ENCODE data around the gene ECE2. TPM values are rescaled to one million over a fixed set of nuclear protein-coding genes. Genes with fewer than 3 reads are reported as not detected.

ECE2 gene
- total RNA-seq, 1 donor from 2014 or later: not detected

GRCh38 chr3:184308744-184309143 lies 32.9 kb downstream of the ECE2 start:
- H3K36me3 Mint-ChIP-seq (ENCODE audit: insufficient read depth): peaks cover 36% of the 10 kb centered on the region
- H3K27me3 Mint-ChIP-seq: no peaks in the 10 kb centered on the region
- H3K9me3 Mint-ChIP-seq (ENCODE audit: low read depth): no peaks in the 10 kb centered on the region
- no peak overlapping the region for H3K27ac Mint-ChIP-seq
- no peak overlapping the region for H3K4me3 Mint-ChIP-seq (ENCODE audit: low read depth)
- H3K4me1 Mint-ChIP-seq (ENCODE audit: low read depth): no peaks in the 10 kb centered on the region
- DNase-seq (ENCODE audit: low spot score, unreplicated experiment): no peak
- no peak for TF ChIP-seq CTCF (IDR thresholded peaks at IDR 0.05; ENCODE audit: unreplicated experiment)

GRCh38 chr3:184311633-184312032 lies 35.8 kb downstream of the ECE2 start:
- Mint-ChIP-seq H3K9me3 (ENCODE audit: low read depth) (no peaks in the 10 kb centered on the region), H3K27me3 (no peaks in the 10 kb centered on the region), H3K36me3 (ENCODE audit: insufficient read depth) (peaks cover 24% of the 10 kb centered on the region), H3K4me1 (ENCODE audit: low read depth) (peaks cover 7% of the 10 kb centered on the region), H3K27ac (no peak overlapping the region), H3K4me3 (ENCODE audit: low read depth) (no peak overlapping the region)
- no peak for DNase-seq (ENCODE audit: low spot score, unreplicated experiment)
- TF ChIP-seq CTCF (IDR thresholded peaks at IDR 0.05; ENCODE audit: unreplicated experiment): no peak

DNA sequence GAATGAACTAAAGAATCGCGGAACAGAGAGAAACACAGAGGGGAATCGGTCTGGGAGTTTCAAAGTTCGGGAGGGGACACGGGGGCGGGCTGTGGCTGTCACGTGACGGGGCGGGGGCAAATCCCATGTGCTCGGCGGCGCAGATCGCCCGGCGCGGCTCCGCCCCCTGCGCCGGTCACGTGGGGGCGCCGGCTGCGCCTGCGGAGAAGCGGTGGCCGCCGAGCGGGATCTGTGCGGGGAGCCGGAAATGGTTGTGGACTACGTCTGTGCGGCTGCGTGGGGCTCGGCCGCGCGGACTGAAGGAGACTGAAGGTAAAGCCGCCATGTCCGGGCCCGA lies 38.5 kb downstream of the ECE2 start, which contains the start of gene EIF4G1:
Gene EIF4G1, plus strand, starts transcription at position 244 of the 337 bp plus-strand sequence. CDS start 1,191 bp downstream, outside the sequence.
- TF ChIP-seq CTCF (IDR thresholded peaks at IDR 0.05; ENCODE audit: unreplicated experiment): no peak
- DNase-seq (ENCODE audit: low spot score, unreplicated experiment): peak; percentile 83
- Mint-ChIP-seq H3K27me3 (no peaks in the 10 kb centered on the region), H3K4me3 (ENCODE audit: low read depth) (peak within 1 kb of the TSS; percentile 79), H3K9me3 (ENCODE audit: low read depth) (no peaks in the 10 kb centered on the region), H3K27ac (peak within 1 kb of the TSS; percentile 92), H3K36me3 (ENCODE audit: insufficient read depth) (peaks cover 15% of the 10 kb centered on the region), H3K4me1 (ENCODE audit: low read depth) (peaks cover 19% of the 10 kb centered on the region)

GRCh38 chr3:184314700-184315542 lies 39.1 kb downstream of the ECE2 start:
- peak; percentile 55 for DNase-seq (ENCODE audit: low spot score, unreplicated experiment)
- H3K9me3 Mint-ChIP-seq (ENCODE audit: low read depth): no peaks in the 10 kb centered on the region
- H3K36me3 Mint-ChIP-seq (ENCODE audit: insufficient read depth): peaks cover 13% of the 10 kb centered on the region
- H3K4me3 Mint-ChIP-seq (ENCODE audit: low read depth): peak overlapping the region; percentile 79
- peak overlapping the region; percentile 92 for H3K27ac Mint-ChIP-seq
- no peaks in the 10 kb centered on the region for H3K27me3 Mint-ChIP-seq
- TF ChIP-seq CTCF (IDR thresholded peaks at IDR 0.05; ENCODE audit: unreplicated experiment): no peak
- H3K4me1 Mint-ChIP-seq (ENCODE audit: low read depth): peaks cover 19% of the 10 kb centered on the region

- peaks cover 12% of the 10 kb centered on the region for H3K36me3 Mint-ChIP-seq (ENCODE audit: insufficient read depth)
- H3K9me3 Mint-ChIP-seq (ENCODE audit: low read depth): no peaks in the 10 kb centered on the region
- H3K4me1 Mint-ChIP-seq (ENCODE audit: low read depth): peaks cover 19% of the 10 kb centered on the region
- H3K4me3 Mint-ChIP-seq (ENCODE audit: low read depth): peak overlapping the region; percentile 79
- DNase-seq (ENCODE audit: low spot score, unreplicated experiment): no peak
- TF ChIP-seq CTCF (IDR thresholded peaks at IDR 0.05; ENCODE audit: unreplicated experiment): no peak
- no peaks in the 10 kb centered on the region for H3K27me3 Mint-ChIP-seq
- peak overlapping the region; percentile 92 for H3K27ac Mint-ChIP-seq
Observed at GRCh38 chr3:184315543-184315867, 39.7 kb downstream of the ECE2 start.

Data from progenitor cell of endocrine pancreas (in vitro differentiated cells).